Adipocyte (in vitro differentiated cells): ENCODE data around the gene OPCML.

Experiments used
- DNase-seq: peaks from one replicate; pipeline ENCODE4 v3.0.0-alpha.2; 2015; ENCODE audit warnings: low read depth
- H3K27me3 ChIP-seq: replicated peaks from 2 replicates; pipeline ENCODE4 v1.7.0; 2013; ENCODE audit warnings: mild to moderate bottlenecking, low read length, moderate library complexity; ENCODE audit not compliant: control insufficient read depth, insufficient read depth
- H3K36me3 ChIP-seq: 2 replicates; pipeline ENCODE4 v1.7.0; 2013; ENCODE audit warnings: low read length, mild to moderate bottlenecking, moderate library complexity; ENCODE audit not compliant: control insufficient read depth, insufficient read depth, severe bottlenecking
- H3K4me1 ChIP-seq: 2 replicates; pipeline ENCODE4 v1.7.0; 2013; ENCODE audit warnings: mild to moderate bottlenecking, low read length, moderate library complexity; ENCODE audit not compliant: control insufficient read depth, insufficient read depth
- H3K4me3 ChIP-seq: 2 replicates; pipeline ENCODE4 v1.7.0; 2013; ENCODE audit warnings: mild to moderate bottlenecking, low read length, moderate library complexity
- H3K9ac ChIP-seq: 2 replicates; pipeline ENCODE4 v1.7.0; 2013; ENCODE audit warnings: mild to moderate bottlenecking, low read length, moderate library complexity
- H3K9me3 ChIP-seq: 2 replicates; pipeline ENCODE4 v1.7.0; 2013; ENCODE audit warnings: mild to moderate bottlenecking, low read length, moderate library complexity; ENCODE audit not compliant: control insufficient read depth

OPCML gene

GRCh38 chr11:132895340-132895739 is 637.0 kb downstream of the OPCML start:
- H3K36me3 ChIP-seq: no peaks in the 10 kb centered on the region
- H3K4me1 ChIP-seq: no peaks in the 10 kb centered on the region
- no peak for DNase-seq
- H3K4me3 ChIP-seq: no peak overlapping the region
- H3K27me3 ChIP-seq: no peaks in the 10 kb centered on the region
- H3K9ac ChIP-seq: no peak overlapping the region
- H3K9me3 ChIP-seq: no peaks in the 10 kb centered on the region

GRCh38 chr11:132894606-132895005 is 637.7 kb downstream of the OPCML start:
- Histone ChIP-seq H3K9ac (no peak overlapping the region), H3K4me1 (no peaks in the 10 kb centered on the region), H3K27me3 (no peaks in the 10 kb centered on the region), H3K9me3 (no peaks in the 10 kb centered on the region), H3K4me3 (no peak overlapping the region), H3K36me3 (no peaks in the 10 kb centered on the region)
- DNase-seq: no peak

DNA sequence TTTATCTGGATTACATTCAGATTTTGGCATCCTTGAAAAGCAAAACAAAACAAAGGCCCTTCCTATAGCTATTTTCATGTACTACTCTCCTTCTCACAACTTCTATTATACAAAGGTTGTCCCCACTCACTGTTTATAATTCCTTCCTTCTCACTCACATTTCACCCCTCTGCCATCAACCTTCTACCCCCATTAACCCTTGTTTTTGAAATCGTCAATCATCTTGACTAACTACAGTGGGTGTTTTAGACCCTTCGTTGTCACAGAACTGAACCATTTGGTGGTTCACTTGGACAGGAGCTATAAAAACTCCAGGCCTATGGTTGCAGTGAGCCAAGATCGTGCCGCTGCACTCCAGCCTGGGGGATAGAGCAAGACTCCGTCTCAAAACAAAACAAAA is 639.4 kb downstream of the OPCML start:
- DNase-seq: no peak
- Histone ChIP-seq H3K9ac (no peak overlapping the region), H3K9me3 (no peaks in the 10 kb centered on the region), H3K4me3 (no peak overlapping the region), H3K36me3 (no peaks in the 10 kb centered on the region), H3K27me3 (no peaks in the 10 kb centered on the region), H3K4me1 (peaks cover 5% of the 10 kb centered on the region)

DNA sequence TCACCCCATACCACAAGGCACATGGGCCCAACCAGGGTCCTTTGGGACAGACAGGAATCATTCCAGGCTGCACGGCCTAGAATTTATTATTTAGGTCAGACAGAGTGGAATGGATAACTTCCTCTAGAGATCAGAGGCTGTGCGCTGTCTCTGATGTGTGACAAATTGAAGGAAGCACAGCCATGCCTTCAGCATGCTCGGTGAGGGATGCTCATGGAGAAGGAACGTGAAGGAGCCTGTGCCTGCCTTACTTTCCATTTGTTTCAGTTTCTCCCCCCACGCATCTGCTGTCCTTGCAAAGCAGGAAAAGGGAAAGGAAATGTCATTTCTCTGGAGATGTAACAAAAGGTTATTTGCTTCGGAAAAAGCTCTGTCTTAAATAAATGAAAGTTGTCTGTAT is 644.1 kb downstream of the OPCML start:
- peaks cover 5% of the 10 kb centered on the region for H3K4me1 ChIP-seq
- no peaks in the 10 kb centered on the region for H3K9me3 ChIP-seq
- H3K36me3 ChIP-seq: no peaks in the 10 kb centered on the region
- no peak for DNase-seq
- no peak overlapping the region for H3K9ac ChIP-seq
- no peaks in the 10 kb centered on the region for H3K27me3 ChIP-seq
- no peak overlapping the region for H3K4me3 ChIP-seq

- Histone ChIP-seq H3K27me3 (no peaks in the 10 kb centered on the region), H3K4me1 (peaks cover 5% of the 10 kb centered on the region), H3K9me3 (no peaks in the 10 kb centered on the region), H3K9ac (no peak overlapping the region), H3K4me3 (no peak overlapping the region), H3K36me3 (no peaks in the 10 kb centered on the region)
- DNase-seq: peak; percentile 7
Measured at GRCh38 chr11:132886335-132886734, 646.0 kb downstream of the OPCML start.

- no peak for DNase-seq
- Histone ChIP-seq H3K9me3 (no peaks in the 10 kb centered on the region), H3K36me3 (no peaks in the 10 kb centered on the region), H3K9ac (no peak overlapping the region), H3K4me1 (peaks cover 3% of the 10 kb centered on the region), H3K4me3 (no peak overlapping the region), H3K27me3 (no peaks in the 10 kb centered on the region)
Measured at GRCh38 chr11:132883241-132883640, 649.1 kb downstream of the OPCML start.

- Histone ChIP-seq H3K27me3 (peaks cover 5% of the 10 kb centered on the region), H3K9ac (no peak overlapping the region), H3K4me1 (no peaks in the 10 kb centered on the region), H3K4me3 (no peak overlapping the region), H3K36me3 (no peaks in the 10 kb centered on the region), H3K9me3 (no peaks in the 10 kb centered on the region)
- no peak for DNase-seq
Measured at GRCh38 chr11:132881622-132882021, 650.7 kb downstream of the OPCML start.

GRCh38 chr11:132878111-132878510 is 654.2 kb downstream of the OPCML start:
- no peak overlapping the region for H3K4me3 ChIP-seq
- H3K9me3 ChIP-seq: no peaks in the 10 kb centered on the region
- no peak overlapping the region for H3K9ac ChIP-seq
- DNase-seq: no peak
- peaks cover 5% of the 10 kb centered on the region for H3K27me3 ChIP-seq
- no peaks in the 10 kb centered on the region for H3K36me3 ChIP-seq
- no peaks in the 10 kb centered on the region for H3K4me1 ChIP-seq

DNA sequence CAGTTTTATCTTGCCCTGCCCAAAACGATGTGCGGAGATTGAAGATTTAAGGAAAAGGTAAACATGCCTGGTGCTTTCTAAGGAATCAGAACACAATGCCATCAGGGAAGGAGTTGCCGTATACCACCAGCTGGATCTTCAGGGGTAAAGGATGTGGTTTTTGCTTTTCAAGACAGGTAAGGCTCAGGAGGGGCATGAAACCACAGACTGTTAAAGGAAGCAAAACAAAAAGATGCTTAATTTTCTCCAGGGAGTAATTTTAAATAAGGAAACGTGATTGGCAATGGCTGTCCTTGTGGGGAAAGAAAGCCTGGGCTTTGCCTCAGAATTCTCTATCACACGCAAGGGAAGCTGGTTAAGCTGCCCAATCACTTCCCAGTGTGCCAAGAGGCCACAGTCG is 655.6 kb downstream of the OPCML start:
- no peaks in the 10 kb centered on the region for H3K9me3 ChIP-seq
- no peak for DNase-seq
- no peaks in the 10 kb centered on the region for H3K36me3 ChIP-seq
- H3K4me1 ChIP-seq: no peaks in the 10 kb centered on the region
- H3K9ac ChIP-seq: no peak overlapping the region
- H3K27me3 ChIP-seq: peaks cover 5% of the 10 kb centered on the region
- no peak overlapping the region for H3K4me3 ChIP-seq

GRCh38 chr11:132876239-132876638 is 656.1 kb downstream of the OPCML start:
- H3K9me3 ChIP-seq: no peaks in the 10 kb centered on the region
- H3K4me3 ChIP-seq: no peak overlapping the region
- peaks cover 5% of the 10 kb centered on the region for H3K27me3 ChIP-seq
- no peaks in the 10 kb centered on the region for H3K36me3 ChIP-seq
- no peak overlapping the region for H3K9ac ChIP-seq
- DNase-seq: no peak
- H3K4me1 ChIP-seq: no peaks in the 10 kb centered on the region

- DNase-seq: peak; percentile 79
- peaks cover 5% of the 10 kb centered on the region for H3K27me3 ChIP-seq
- H3K4me1 ChIP-seq: no peaks in the 10 kb centered on the region
- H3K36me3 ChIP-seq: no peaks in the 10 kb centered on the region
- no peak overlapping the region for H3K9ac ChIP-seq
- no peak overlapping the region for H3K4me3 ChIP-seq
- no peaks in the 10 kb centered on the region for H3K9me3 ChIP-seq
Measured at GRCh38 chr11:132874638-132875037, 657.7 kb downstream of the OPCML start.

- Histone ChIP-seq H3K36me3 (no peaks in the 10 kb centered on the region), H3K4me1 (no peaks in the 10 kb centered on the region), H3K9me3 (no peaks in the 10 kb centered on the region), H3K9ac (no peak overlapping the region), H3K4me3 (no peak overlapping the region), H3K27me3 (peaks cover 5% of the 10 kb centered on the region)
- no peak for DNase-seq
Measured at GRCh38 chr11:132873841-132874240, 658.5 kb downstream of the OPCML start.
